ENCODE data around the gene HES4. TPM values are rescaled to one million over a fixed set of nuclear protein-coding genes. Genes with fewer than 3 reads are reported as not detected.
A peak's percentile ranks its signal among the peaks of the same experiment; 100 is the strongest.

HES4 gene
- total RNA-seq, 2 experiments from 2014 or later = 1.7 to 2.0 TPM

DNA sequence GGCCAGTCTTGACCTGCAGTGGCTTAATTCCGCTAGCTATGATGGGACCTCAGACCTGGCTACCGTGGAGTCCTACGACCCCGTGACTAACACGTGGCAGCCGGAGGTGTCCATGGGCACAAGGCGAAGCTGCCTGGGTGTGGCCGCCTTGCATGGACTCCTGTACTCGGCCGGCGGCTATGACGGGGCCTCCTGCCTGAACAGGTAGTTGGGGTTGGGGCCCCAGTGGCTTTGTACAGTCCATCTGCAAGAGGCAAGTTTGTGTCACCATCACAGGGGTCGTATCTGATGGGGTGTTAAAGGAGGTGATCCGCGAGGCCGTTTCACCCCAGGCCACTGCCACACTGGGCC is 36.6 kb downstream of the HES4 start:
- CTCF ChIA-PET = no interaction called here
- H3K4me3 Mint-ChIP-seq = no peak overlapping the region

GRCh38 chr1:962381-963300 is 37.3 kb downstream of the HES4 start:
- CTCF ChIA-PET = no interaction called here
- Mint-ChIP-seq H3K4me1 (ENCODE audit: low read depth) (peaks cover 16% of the 10 kb centered on the region), H3K36me3 (peaks cover 6% of the 10 kb centered on the region), H3K4me3 (no peak overlapping the region), H3K9me3 (no peaks in the 10 kb centered on the region), H3K27ac (no peak overlapping the region), H3K27me3 (no peaks in the 10 kb centered on the region)
- POLR2A ChIA-PET = no interaction called here
- DNase-seq = no peak
- intact Hi-C loops (cut with micrococcal nuclease) = loop anchor here (10.0 kb wide), 1 partner anchor 102 kb away; no protein-coding TSS in a partner anchor

More for the DNA sequence above, 36.6 kb downstream of the HES4 start:
- H3K27me3 Mint-ChIP-seq = no peaks in the 10 kb centered on the region
- peaks cover 14% of the 10 kb centered on the region for H3K4me1 Mint-ChIP-seq (ENCODE audit: low read depth)
- H3K9me3 Mint-ChIP-seq = no peaks in the 10 kb centered on the region
- intact Hi-C loops (cut with micrococcal nuclease) = loop anchor here (10.0 kb wide), 1 partner anchor 102 kb away; no protein-coding TSS in a partner anchor
- H3K36me3 Mint-ChIP-seq = peaks cover 4% of the 10 kb centered on the region
- H3K27ac Mint-ChIP-seq = no peak overlapping the region
- POLR2A ChIA-PET = no interaction called here
- DNase-seq = no peak

DNA sequence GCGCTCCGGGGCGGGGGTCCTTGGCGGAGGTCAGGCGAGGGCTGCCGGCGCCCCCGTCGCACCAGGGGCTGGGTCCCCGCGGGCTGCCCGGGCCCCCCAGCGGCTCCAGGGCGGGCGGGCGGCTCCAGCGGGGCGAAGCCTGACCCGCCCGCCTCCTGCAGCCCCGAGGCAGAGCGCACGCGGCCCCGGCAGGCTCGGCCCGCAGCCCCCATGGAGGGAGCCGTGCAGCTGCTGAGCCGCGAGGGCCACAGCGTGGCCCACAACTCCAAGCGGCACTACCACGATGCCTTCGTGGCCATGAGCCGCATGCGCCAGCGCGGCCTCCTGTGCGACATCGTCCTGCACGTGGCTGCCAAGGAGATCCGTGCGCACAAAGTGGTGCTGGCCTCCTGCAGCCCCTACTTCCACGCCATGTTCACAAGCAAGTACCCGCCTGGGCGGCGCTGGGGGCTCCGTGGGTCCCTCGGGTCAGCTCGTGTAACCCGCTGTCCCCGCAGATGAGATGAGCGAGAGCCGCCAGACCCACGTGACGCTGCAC is 38.7 kb downstream of the HES4 start:
- ChIA-PET POLR2A (interaction anchor here (0.8 kb wide), 1 partner anchor 53 kb away, joined by 3 read pairs; no protein-coding TSS in a partner anchor), CTCF (interaction anchor here (1.0 kb wide), 1 partner anchor 15 kb away, joined by 3 read pairs; no protein-coding TSS in a partner anchor)
- no peak for DNase-seq
- peak overlapping the region; percentile 49 for H3K4me3 Mint-ChIP-seq
- intact Hi-C loops (cut with micrococcal nuclease) = loop anchor here (10.0 kb wide), 1 partner anchor 104 kb away; no protein-coding TSS in a partner anchor
- H3K27me3 Mint-ChIP-seq = no peaks in the 10 kb centered on the region
- peaks cover 15% of the 10 kb centered on the region for H3K36me3 Mint-ChIP-seq
- peaks cover 22% of the 10 kb centered on the region for H3K4me1 Mint-ChIP-seq (ENCODE audit: low read depth)
- no peaks in the 10 kb centered on the region for H3K9me3 Mint-ChIP-seq
- H3K27ac Mint-ChIP-seq = no peak overlapping the region

DNA sequence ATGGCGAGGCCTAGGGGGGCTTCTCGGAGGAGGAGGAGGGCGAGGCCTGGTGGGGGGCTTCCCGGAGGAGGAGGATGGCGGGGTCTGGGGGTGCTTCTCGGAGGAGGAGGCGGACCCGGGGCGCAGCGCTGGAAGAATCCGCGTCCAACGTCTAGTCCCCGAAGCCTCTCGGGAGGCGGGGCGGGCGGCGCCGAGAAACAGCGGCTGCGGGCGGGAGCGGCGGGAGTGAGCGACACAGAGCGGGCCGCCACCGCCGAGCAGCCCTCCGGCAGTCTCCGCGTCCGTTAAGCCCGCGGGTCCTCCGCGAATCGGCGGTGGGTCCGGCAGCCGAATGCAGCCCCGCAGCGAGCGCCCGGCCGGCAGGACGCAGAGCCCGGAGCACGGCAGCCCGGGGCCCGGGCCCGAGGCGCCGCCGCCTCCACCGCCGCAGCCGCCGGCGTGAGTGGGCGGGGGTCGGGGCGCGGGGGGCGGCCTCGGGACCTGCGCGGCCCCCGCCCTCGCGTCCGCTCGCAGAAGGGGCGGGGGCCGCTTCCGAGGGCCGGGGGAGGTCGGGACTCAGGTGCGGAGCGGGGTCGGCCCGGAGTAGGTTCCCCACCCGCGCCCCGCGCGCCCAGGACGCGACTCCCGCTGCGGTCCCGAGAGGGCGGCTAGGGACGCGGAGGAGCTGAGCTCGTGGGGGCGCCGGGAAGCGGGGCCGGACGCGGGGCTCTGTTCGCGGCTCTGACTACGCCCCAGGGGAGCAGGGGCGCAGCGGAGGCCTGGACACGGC is 39.4 kb downstream of the HES4 start, which contains the start of gene KLHL17:
Gene KLHL17, plus strand, starts transcription at position 222 of the 769 bp plus-strand sequence. Its CDS starts 110 bp downstream, at position 332.
- peak; percentile 88 for DNase-seq
- Mint-ChIP-seq H3K27ac (no peak within 1 kb of the TSS), H3K9me3 (no peaks in the 10 kb centered on the region), H3K27me3 (no peaks in the 10 kb centered on the region), H3K4me1 (ENCODE audit: low read depth) (peaks cover 17% of the 10 kb centered on the region), H3K4me3 (peak within 1 kb of the TSS; percentile 92), H3K36me3 (peaks cover 21% of the 10 kb centered on the region)
- POLR2A ChIA-PET = interaction anchor here (0.8 kb wide), 1 partner anchor 54 kb away, joined by 3 read pairs; no protein-coding TSS in a partner anchor
- CTCF ChIA-PET = interaction anchor here (1.0 kb wide), 1 partner anchor 16 kb away, joined by 3 read pairs; no protein-coding TSS in a partner anchor
- intact Hi-C loops (cut with micrococcal nuclease) = loop anchor here (10.0 kb wide), 1 partner anchor 104 kb away; no protein-coding TSS in a partner anchor

- H3K4me1 Mint-ChIP-seq (ENCODE audit: low read depth) = peaks cover 16% of the 10 kb centered on the region
- intact Hi-C loops (cut with micrococcal nuclease) = loop anchor here (10.0 kb wide), 1 partner anchor 105 kb away; no protein-coding TSS in a partner anchor
- H3K27ac Mint-ChIP-seq = no peak overlapping the region
- H3K27me3 Mint-ChIP-seq = no peaks in the 10 kb centered on the region
- POLR2A ChIA-PET = interaction anchor here (1.1 kb wide), 1 partner anchor 54 kb away, joined by 5 read pairs; no protein-coding TSS in a partner anchor
- CTCF ChIA-PET = interaction anchor here (1.0 to 1.4 kb wide), 2 partner anchors 25 to 33 kb away, joined by 3 to 4 read pairs; no protein-coding TSS in a partner anchor
- DNase-seq = no peak
- H3K9me3 Mint-ChIP-seq = no peaks in the 10 kb centered on the region
- peaks cover 26% of the 10 kb centered on the region for H3K36me3 Mint-ChIP-seq
- peak overlapping the region; percentile 92 for H3K4me3 Mint-ChIP-seq
Measured at GRCh38 chr1:959731-960362, 40.0 kb downstream of the HES4 start.

- Mint-ChIP-seq H3K9me3 (no peaks in the 10 kb centered on the region), H3K27me3 (no peaks in the 10 kb centered on the region), H3K4me1 (ENCODE audit: low read depth) (peaks cover 16% of the 10 kb centered on the region), H3K27ac (peak within 1 kb of the TSS; percentile 69), H3K4me3 (peak within 1 kb of the TSS; percentile 92), H3K36me3 (peaks cover 33% of the 10 kb centered on the region)
- CTCF ChIA-PET = interaction anchor here (0.7 to 1.4 kb wide), 4 partner anchors 25 to 90 kb away, joined by 3 to 5 read pairs (median 4); no protein-coding TSS in a partner anchor
- POLR2A ChIA-PET = interaction anchor here (0.7 to 1.1 kb wide), 2 partner anchors 9 to 53 kb away, joined by 4 to 5 read pairs; no protein-coding TSS in a partner anchor
- intact Hi-C loops (cut with micrococcal nuclease) = no loop called here
- peak; percentile 98 for DNase-seq
Measured at GRCh38 chr1:958823-959730, 40.8 kb downstream of the HES4 start, which contains the start of gene NOC2L. TSS of gene NOC2L (minus strand) at chr1:959256. CDS start at chr1:959240, 16 bp downstream.

DNA sequence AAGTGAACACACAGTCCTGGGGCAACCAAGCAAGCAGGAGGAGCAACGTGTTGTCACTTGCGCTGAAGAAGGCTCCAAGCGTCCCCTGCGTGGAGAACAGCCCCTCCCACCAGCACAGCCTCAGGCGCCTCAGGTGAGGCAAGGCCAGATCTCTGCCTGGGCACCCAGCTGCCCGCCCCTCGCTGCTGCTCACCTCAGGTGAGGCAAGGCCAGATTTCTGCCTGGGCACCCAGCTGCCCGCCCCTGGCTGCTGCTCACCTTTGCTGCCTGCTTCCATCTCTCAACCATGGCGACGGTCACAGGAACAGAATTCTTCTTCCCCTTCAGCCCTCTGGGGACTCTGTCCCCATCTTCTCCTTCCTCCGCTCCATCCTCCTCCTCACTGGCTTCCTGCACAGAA is 43.3 kb downstream of the HES4 start:
- intact Hi-C loops (cut with micrococcal nuclease) = no loop called here
- Mint-ChIP-seq H3K27ac (no peak overlapping the region), H3K4me3 (no peak overlapping the region), H3K9me3 (no peaks in the 10 kb centered on the region), H3K4me1 (ENCODE audit: low read depth) (peaks cover 16% of the 10 kb centered on the region), H3K36me3 (peaks cover 43% of the 10 kb centered on the region), H3K27me3 (no peaks in the 10 kb centered on the region)
- DNase-seq = no peak
- CTCF ChIA-PET = no interaction called here
- POLR2A ChIA-PET = no interaction called here

- DNase-seq = no peak
- CTCF ChIA-PET = no interaction called here
- Mint-ChIP-seq H3K36me3 (peaks cover 51% of the 10 kb centered on the region), H3K9me3 (no peaks in the 10 kb centered on the region), H3K4me3 (no peak overlapping the region), H3K27ac (no peak overlapping the region), H3K27me3 (no peaks in the 10 kb centered on the region), H3K4me1 (ENCODE audit: low read depth) (peaks cover 13% of the 10 kb centered on the region)
- intact Hi-C loops (cut with micrococcal nuclease) = no loop called here
- POLR2A ChIA-PET = no interaction called here
Measured at GRCh38 chr1:955474-955873, 44.4 kb downstream of the HES4 start.

GRCh38 chr1:954927-955326 is 45.0 kb downstream of the HES4 start:
- H3K4me3 Mint-ChIP-seq = no peak overlapping the region
- H3K27ac Mint-ChIP-seq = no peak overlapping the region
- no peaks in the 10 kb centered on the region for H3K9me3 Mint-ChIP-seq
- H3K4me1 Mint-ChIP-seq (ENCODE audit: low read depth) = peaks cover 13% of the 10 kb centered on the region
- peaks cover 57% of the 10 kb centered on the region for H3K36me3 Mint-ChIP-seq
- DNase-seq = no peak
- POLR2A ChIA-PET = no interaction called here
- intact Hi-C loops (cut with micrococcal nuclease) = no loop called here
- CTCF ChIA-PET = no interaction called here
- no peaks in the 10 kb centered on the region for H3K27me3 Mint-ChIP-seq

DNA sequence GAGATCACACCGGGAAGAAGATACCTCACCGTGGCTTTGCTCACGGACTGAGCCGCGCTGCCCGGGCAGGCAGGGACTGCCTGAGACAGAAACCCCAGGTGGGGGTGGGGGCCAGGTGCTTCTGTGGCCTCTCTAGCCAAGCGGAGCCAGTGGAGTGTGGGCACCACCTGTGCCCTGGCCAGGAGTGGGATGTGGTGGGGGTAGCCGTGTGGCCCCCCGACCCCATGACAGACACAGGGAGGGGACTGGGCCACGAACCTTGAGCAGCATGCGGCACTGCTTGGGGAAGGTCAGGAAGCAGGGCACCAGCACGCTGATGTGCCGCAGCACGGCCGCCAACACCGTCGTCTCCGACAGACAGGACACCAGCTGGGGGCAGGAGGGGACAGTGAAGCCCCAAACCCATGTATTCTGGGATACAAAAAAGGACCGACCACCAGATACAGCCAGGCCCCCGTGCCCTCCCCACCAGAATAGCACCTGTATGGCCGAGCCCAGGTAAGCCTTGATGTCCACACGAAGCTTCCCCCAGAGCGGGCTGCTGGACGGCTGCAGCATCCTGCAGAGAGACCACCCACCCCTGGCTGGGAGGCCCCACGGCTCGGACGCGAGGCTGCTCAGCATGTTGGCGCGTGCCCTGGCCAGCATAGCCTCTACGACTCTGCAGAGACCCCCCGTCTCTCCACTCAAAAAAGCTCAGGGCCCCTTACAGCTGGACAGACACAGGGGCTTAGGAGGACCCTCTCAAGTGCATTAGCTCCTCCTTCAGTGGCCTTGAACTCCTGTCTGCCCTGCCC is 46.2 kb downstream of the HES4 start:
- CTCF ChIA-PET = no interaction called here
- POLR2A ChIA-PET = no interaction called here

More for the DNA sequence above, 46.2 kb downstream of the HES4 start:
- Mint-ChIP-seq H3K4me3 (no peak overlapping the region), H3K36me3 (peaks cover 64% of the 10 kb centered on the region), H3K9me3 (no peaks in the 10 kb centered on the region), H3K4me1 (ENCODE audit: low read depth) (peaks cover 13% of the 10 kb centered on the region), H3K27me3 (no peaks in the 10 kb centered on the region), H3K27ac (no peak overlapping the region)
- no peak for DNase-seq
- intact Hi-C loops (cut with micrococcal nuclease) = no loop called here
